Neuronal stem cell (in vitro differentiated cells): ENCODE measurements around the gene ELFN1.

Experiments used
- DNase-seq: peaks from one replicate; pipeline ENCODE4 v3.0.0-alpha.2; 2013; ENCODE audit warnings: low spot score
- H2AFZ ChIP-seq: one replicate; pipeline ENCODE4 v1.6.1; 2013; ENCODE audit warnings: mild to moderate bottlenecking, low read length, inconsistent platforms
- H2AK5ac ChIP-seq: 2 replicates; pipeline ENCODE4 v1.6.1; 2013; ENCODE audit warnings: low read depth, mild to moderate bottlenecking, inconsistent platforms, low read length, moderate library complexity, mixed read lengths
- H2BK120ac ChIP-seq: 2 replicates; pipeline ENCODE4 v1.6.1; 2013; ENCODE audit warnings: low read depth, mild to moderate bottlenecking, inconsistent platforms, low read length, moderate library complexity, mixed read lengths
- H2BK12ac ChIP-seq: one replicate; pipeline ENCODE4 v1.6.1; 2013; ENCODE audit warnings: low read length, inconsistent platforms
- H2BK15ac ChIP-seq: 2 replicates; pipeline ENCODE4 v1.6.1; 2013; ENCODE audit warnings: mild to moderate bottlenecking, low read length, inconsistent platforms, mixed read lengths
- H2BK5ac ChIP-seq: one replicate; pipeline ENCODE4 v1.6.1; 2013; ENCODE audit warnings: inconsistent platforms, mild to moderate bottlenecking, low read length, moderate library complexity
- H3K14ac ChIP-seq: one replicate; pipeline ENCODE4 v1.6.1; 2013; ENCODE audit warnings: low read length, inconsistent platforms
- H3K18ac ChIP-seq: 2 replicates; pipeline ENCODE4 v1.6.1; 2013; ENCODE audit warnings: low read length, inconsistent platforms
- H3K23ac ChIP-seq: 2 replicates; pipeline ENCODE4 v1.6.1; 2013; ENCODE audit warnings: low read depth, mild to moderate bottlenecking, mixed read lengths, low read length, inconsistent platforms; ENCODE audit not compliant: poor library complexity
- H3K27ac ChIP-seq: replicated peaks from 3 replicates; pipeline ENCODE4 v1.5.1; 2013; ENCODE audit warnings: low read length, inconsistent platforms
- H3K27me3 ChIP-seq, 3 experiments: 2 replicates each; pipeline ENCODE4 v1.6.1; 2013; ENCODE audit warnings: low read length in 3 of 3, mild to moderate bottlenecking in 2 of 3, inconsistent platforms in 1 of 3, low read depth in 1 of 3, mixed read lengths in 1 of 3, moderate library complexity in 1 of 3; ENCODE audit not compliant: control insufficient read depth in 3 of 3, insufficient read depth in 3 of 3
- H3K36me3 ChIP-seq, 2 donors: replicated peaks in 1 of 2; 2 replicates each; pipeline ENCODE4 v1.6.1; 2013; ENCODE audit warnings: low read length in 2 of 2; ENCODE audit not compliant: control insufficient read depth in 2 of 2, insufficient read depth in 2 of 2
- H3K4ac ChIP-seq: 2 replicates; pipeline ENCODE4 v1.6.1; 2013; ENCODE audit warnings: inconsistent platforms, mild to moderate bottlenecking, low read length, moderate library complexity
- H3K4me1 ChIP-seq, 2 donors: 1 replicate in 1 of 2; 2 replicates in 1 of 2; pipeline ENCODE4 v1.6.1; 2013; ENCODE audit warnings: low read length in 2 of 2, low read depth in 1 of 2; ENCODE audit not compliant: control insufficient read depth in 2 of 2, insufficient read depth in 1 of 2
- H3K4me2 ChIP-seq: one replicate; pipeline ENCODE4 v1.6.1; 2013; ENCODE audit warnings: mild to moderate bottlenecking, low read length, inconsistent platforms; ENCODE audit not compliant: insufficient read depth, poor library complexity, severe bottlenecking
- H3K4me3 ChIP-seq, 2 donors: 2 replicates each; pipeline ENCODE4 v1.5.1; 2013; ENCODE audit warnings: low read length in 2 of 2, mild to moderate bottlenecking in 2 of 2, inconsistent platforms in 1 of 2, moderate library complexity in 1 of 2
- H3K79me1 ChIP-seq: one replicate; pipeline ENCODE4 v1.6.1; 2013; ENCODE audit warnings: low read depth, mild to moderate bottlenecking, inconsistent platforms, low read length, moderate library complexity
- H3K9ac ChIP-seq: one replicate; pipeline ENCODE4 v1.6.1; 2013; ENCODE audit warnings: mild to moderate bottlenecking, low read depth, low read length, inconsistent platforms; ENCODE audit not compliant: poor library complexity
- H3K9me3 ChIP-seq, 2 donors: replicated peaks in 1 of 2; 2 replicates each; pipeline versions ENCODE3 to v1.6.1; 2013; ENCODE audit warnings: low read length in 2 of 2, mild to moderate bottlenecking in 2 of 2, inconsistent platforms in 1 of 2, low read depth in 1 of 2, mixed read lengths in 1 of 2, moderate library complexity in 1 of 2; ENCODE audit not compliant: control insufficient read depth in 2 of 2, insufficient read depth in 1 of 2
- H4K8ac ChIP-seq: one replicate; pipeline ENCODE4 v1.6.1; 2013; ENCODE audit warnings: low read depth, mild to moderate bottlenecking, inconsistent platforms, low read length, moderate library complexity
- H4K91ac ChIP-seq: one replicate; pipeline ENCODE4 v1.6.1; 2013; ENCODE audit warnings: low read length, low read depth, mild to moderate bottlenecking, inconsistent platforms; ENCODE audit not compliant: poor library complexity
- WGBS, 2 donors: extraction: QIAGEN DNeasy Blood & Tissue Kit; methylation state at CpG; one replicate each; pipeline ENCODE4 v1.1.7; 2013; ENCODE audit warnings: missing lambda C conversion rate in 2 of 2, mixed read lengths in 1 of 2; ENCODE audit not compliant: insufficient read length in 2 of 2, insufficient replicate concordance in 1 of 2; ENCODE audit errors: extremely low coverage in 2 of 2; 5-methylcytosine and 5-hydroxymethylcytosine counted together

Gene ELFN1

GRCh38 chr7:1640376-1641172 is 29.5 kb upstream of the ELFN1 start:
- Histone ChIP-seq H4K91ac (peak overlapping the region; percentile 26), H3K27ac (no peak overlapping the region), H3K79me1 (no peaks in the 10 kb centered on the region), H2BK12ac (no peak overlapping the region), H2BK5ac (no peak overlapping the region), H3K18ac (peak overlapping the region; percentile 39), H3K27me3 (no peaks in the 10 kb centered on the region), H4K8ac (no peak overlapping the region), H2BK120ac (no peak overlapping the region), H3K14ac (no peak overlapping the region), H3K9me3 (peaks cover 6 to 11% of the 10 kb centered on the region in 2 donors), H3K4ac (no peak overlapping the region), H3K23ac (no peak overlapping the region), H2AK5ac (no peak overlapping the region), H3K4me2 (no peak overlapping the region), H3K4me1 (no peaks in the 10 kb centered on the region), H3K36me3 (no peaks in the 10 kb centered on the region), H2AFZ (no peak overlapping the region), H3K9ac (no peak overlapping the region), H2BK15ac (no peak overlapping the region), H3K4me3 (no peak overlapping the region)
- WGBS, 2 donors = no CpG with 5 or more reads among the region's 21 CpGs
- DNase-seq = no peak

GRCh38 chr7:1641173-1641572 is 28.9 kb upstream of the ELFN1 start:
- H3K18ac ChIP-seq = peak overlapping the region; percentile 5
- H2BK15ac ChIP-seq = no peak overlapping the region
- H3K27ac ChIP-seq = no peak overlapping the region
- WGBS, 2 donors = no CpG with 5 or more reads among the region's 11 CpGs
- DNase-seq = no peak
- H3K9me3 ChIP-seq = peaks cover 3 to 10% of the 10 kb centered on the region in 2 donors
- no peak overlapping the region for H2BK12ac ChIP-seq
- no peaks in the 10 kb centered on the region for H3K36me3 ChIP-seq
- no peak overlapping the region for H4K8ac ChIP-seq
- H3K14ac ChIP-seq = peak overlapping the region; percentile 39
- H3K4me2 ChIP-seq = no peak overlapping the region
- no peaks in the 10 kb centered on the region for H3K4me1 ChIP-seq
- no peaks in the 10 kb centered on the region for H3K79me1 ChIP-seq
- no peaks in the 10 kb centered on the region for H3K27me3 ChIP-seq
- H4K91ac ChIP-seq = no peak overlapping the region
- peak overlapping the region; percentile 10 for H2AK5ac ChIP-seq
- H2BK5ac ChIP-seq = no peak overlapping the region
- H2AFZ ChIP-seq = no peak overlapping the region
- H3K9ac ChIP-seq = no peak overlapping the region
- H3K23ac ChIP-seq = no peak overlapping the region
- no peak overlapping the region for H2BK120ac ChIP-seq
- no peak overlapping the region for H3K4ac ChIP-seq
- no peak overlapping the region for H3K4me3 ChIP-seq

- Histone ChIP-seq H3K27ac (no peak overlapping the region), H4K8ac (no peak overlapping the region), H3K4ac (no peak overlapping the region)
These were observed 28.3 kb upstream of the ELFN1 start for GRCh38 chr7:1641661-1642260.

GRCh38 chr7:1642291-1642731 is 27.8 kb upstream of the ELFN1 start:
- H3K9ac ChIP-seq = peak overlapping the region; percentile 63
- H3K27ac ChIP-seq = no peak overlapping the region
- peak overlapping the region; percentile 74 for H2AFZ ChIP-seq
- H3K14ac ChIP-seq = no peak overlapping the region
- H4K8ac ChIP-seq = no peak overlapping the region
- H3K4me3 ChIP-seq = no peak overlapping the region
- H3K36me3 ChIP-seq = no peaks in the 10 kb centered on the region
- peaks cover 0 to 8% of the 10 kb centered on the region in 2 donors for H3K4me1 ChIP-seq
- H3K9me3 ChIP-seq = peaks cover under 1 to 7% of the 10 kb centered on the region in 2 donors
- no peak overlapping the region for H3K23ac ChIP-seq
- no peak overlapping the region for H3K4me2 ChIP-seq
- H3K79me1 ChIP-seq = no peaks in the 10 kb centered on the region
- no CpG with 5 or more reads among the region's 14 CpGs for WGBS, 2 donors
- no peak overlapping the region for H2BK120ac ChIP-seq
- H3K27me3 ChIP-seq = peaks cover 0 to 3% (median 0%) of the 10 kb centered on the region in 3 experiments
- peak overlapping the region; percentile 92 for H2AK5ac ChIP-seq
- H2BK15ac ChIP-seq = no peak overlapping the region
- peak overlapping the region; percentile 86 for H2BK12ac ChIP-seq
- H4K91ac ChIP-seq = no peak overlapping the region
- peak overlapping the region; percentile 80 for H3K18ac ChIP-seq
- H3K4ac ChIP-seq = no peak overlapping the region
- no peak overlapping the region for H2BK5ac ChIP-seq
- no peak for DNase-seq

More at GRCh38 chr7:1641661-1642260, 28.3 kb upstream of the ELFN1 start:
- Histone ChIP-seq H2BK5ac (no peak overlapping the region), H3K9ac (peak overlapping the region; percentile 63), H2BK120ac (no peak overlapping the region), H3K36me3 (no peaks in the 10 kb centered on the region), H3K9me3 (peaks cover 3 to 10% of the 10 kb centered on the region in 2 donors), H2AK5ac (peak overlapping the region; percentile 92), H2BK15ac (peak overlapping the region; percentile 30), H3K14ac (no peak overlapping the region), H3K18ac (peak overlapping the region; percentile 80), H2BK12ac (peak overlapping the region; percentile 86), H3K4me1 (peaks cover 0 to 2% of the 10 kb centered on the region in 2 donors), H3K4me2 (no peak overlapping the region), H3K27me3 (no peaks in the 10 kb centered on the region), H3K79me1 (no peaks in the 10 kb centered on the region), H4K91ac (no peak overlapping the region), H3K4me3 (no peak overlapping the region), H3K23ac (no peak overlapping the region), H2AFZ (no peak overlapping the region)
- WGBS, 2 donors = no CpG with 5 or more reads among the region's 16 CpGs
- no peak for DNase-seq
